A549 (cell line): ENCODE measurements around the gene EXT2.

Experiments
- EP300 ChIP-seq, 2 experiments: fragments of >200 bp; sonication (Bioruptor Twin); formaldehyde crosslinking; IDR thresholded peaks; 2 replicates in 1 of 2; 3 replicates in 1 of 2; pipeline ENCODE4 v1.6.1; 2016 to 2017
- FOSL2 ChIP-seq, 2 experiments: fragments of 450-650 bp in 1 of 2; fragments of >200 bp in 1 of 2; sonication (Bioruptor Twin) in 1 of 2; formaldehyde crosslinking; IDR thresholded peaks; 2 replicates each; pipeline versions ENCODE4 v1.5.0 to v1.6.1; 2016 to 2020; ENCODE audit warnings: mild to moderate bottlenecking in 1 of 2, moderate library complexity in 1 of 2
- POLR2AphosphoS2 ChIP-seq: conservative IDR thresholded peaks from 2 replicates; pipeline ENCODE4 v1.6.1; 2012; ENCODE audit warnings: low read length, improper control_type of control experiment, inconsistent platforms
- SMC3 ChIP-seq: fragments of >200 bp; sonication (Bioruptor Twin); formaldehyde crosslinking; IDR thresholded peaks from 3 replicates; pipeline ENCODE4 v1.6.1; 2018; ENCODE audit warnings: inconsistent platforms
- TF ChIP-seq, protein P1 (sequence below): fragments of >200 bp; sonication (Bioruptor Twin); formaldehyde crosslinking; IDR thresholded peaks from 3 replicates; pipeline ENCODE4 v1.5.1; 2016

DNA sequence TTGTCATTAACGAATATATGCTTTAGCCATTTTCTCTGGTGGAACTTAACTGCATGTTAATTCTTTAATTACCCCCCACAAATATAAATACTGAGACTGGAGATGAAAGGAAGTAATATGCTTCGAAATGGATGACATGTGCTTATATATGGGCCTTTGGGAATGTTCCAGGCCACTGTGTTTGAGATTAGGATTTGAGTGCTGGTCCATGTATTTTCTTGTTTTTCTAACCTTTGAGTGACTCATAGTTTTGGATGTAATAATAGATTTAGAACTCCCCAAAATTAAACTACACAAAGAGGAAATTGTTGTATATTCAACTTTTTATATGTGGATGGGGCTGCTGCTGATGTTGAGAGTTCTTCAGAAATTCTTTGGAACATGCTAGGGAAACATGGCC is 54.2 kb downstream of the EXT2 start:
- TF ChIP-seq, protein P1, sequence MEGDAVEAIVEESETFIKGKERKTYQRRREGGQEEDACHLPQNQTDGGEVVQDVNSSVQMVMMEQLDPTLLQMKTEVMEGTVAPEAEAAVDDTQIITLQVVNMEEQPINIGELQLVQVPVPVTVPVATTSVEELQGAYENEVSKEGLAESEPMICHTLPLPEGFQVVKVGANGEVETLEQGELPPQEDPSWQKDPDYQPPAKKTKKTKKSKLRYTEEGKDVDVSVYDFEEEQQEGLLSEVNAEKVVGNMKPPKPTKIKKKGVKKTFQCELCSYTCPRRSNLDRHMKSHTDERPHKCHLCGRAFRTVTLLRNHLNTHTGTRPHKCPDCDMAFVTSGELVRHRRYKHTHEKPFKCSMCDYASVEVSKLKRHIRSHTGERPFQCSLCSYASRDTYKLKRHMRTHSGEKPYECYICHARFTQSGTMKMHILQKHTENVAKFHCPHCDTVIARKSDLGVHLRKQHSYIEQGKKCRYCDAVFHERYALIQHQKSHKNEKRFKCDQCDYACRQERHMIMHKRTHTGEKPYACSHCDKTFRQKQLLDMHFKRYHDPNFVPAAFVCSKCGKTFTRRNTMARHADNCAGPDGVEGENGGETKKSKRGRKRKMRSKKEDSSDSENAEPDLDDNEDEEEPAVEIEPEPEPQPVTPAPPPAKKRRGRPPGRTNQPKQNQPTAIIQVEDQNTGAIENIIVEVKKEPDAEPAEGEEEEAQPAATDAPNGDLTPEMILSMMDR = no peak
- no peak for TF ChIP-seq SMC3
- TF ChIP-seq POLR2AphosphoS2 = no peak
- no peak for TF ChIP-seq EP300 (IDR thresholded peaks at IDR 0.05)
- TF ChIP-seq FOSL2 (IDR thresholded peaks at IDR 0.05) = no peak
- TF ChIP-seq FOSL2 (CRISPR knock-in tag; IDR thresholded peaks at IDR 0.05) = no peak
